Measurements from ENCODE around the gene ARFGEF2.

ARFGEF2 gene

DNA sequence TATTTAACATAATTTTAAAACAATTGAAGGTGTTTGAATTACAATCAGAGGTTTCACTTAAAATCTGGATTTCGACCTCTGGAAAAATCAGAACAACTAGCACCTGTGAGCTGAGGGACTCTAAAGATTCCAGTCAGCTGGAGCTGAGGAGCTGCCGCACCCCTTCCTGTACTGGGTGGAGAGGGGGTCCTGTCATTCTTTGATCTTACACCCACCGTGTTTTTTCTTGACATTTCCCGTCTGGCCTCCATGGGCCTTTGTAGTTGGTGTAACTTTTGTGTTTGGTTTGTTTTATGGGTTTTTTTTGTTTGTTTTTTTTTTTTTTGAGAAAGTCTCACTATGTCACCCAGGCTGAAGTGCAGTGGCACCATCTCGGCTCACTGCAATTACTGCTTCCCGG is 17.2 kb downstream of the ARFGEF2 start:
- H3K36me3 ChIP-seq = peaks cover 22% of the 10 kb centered on the region
- TF ChIP-seq, protein P1, sequence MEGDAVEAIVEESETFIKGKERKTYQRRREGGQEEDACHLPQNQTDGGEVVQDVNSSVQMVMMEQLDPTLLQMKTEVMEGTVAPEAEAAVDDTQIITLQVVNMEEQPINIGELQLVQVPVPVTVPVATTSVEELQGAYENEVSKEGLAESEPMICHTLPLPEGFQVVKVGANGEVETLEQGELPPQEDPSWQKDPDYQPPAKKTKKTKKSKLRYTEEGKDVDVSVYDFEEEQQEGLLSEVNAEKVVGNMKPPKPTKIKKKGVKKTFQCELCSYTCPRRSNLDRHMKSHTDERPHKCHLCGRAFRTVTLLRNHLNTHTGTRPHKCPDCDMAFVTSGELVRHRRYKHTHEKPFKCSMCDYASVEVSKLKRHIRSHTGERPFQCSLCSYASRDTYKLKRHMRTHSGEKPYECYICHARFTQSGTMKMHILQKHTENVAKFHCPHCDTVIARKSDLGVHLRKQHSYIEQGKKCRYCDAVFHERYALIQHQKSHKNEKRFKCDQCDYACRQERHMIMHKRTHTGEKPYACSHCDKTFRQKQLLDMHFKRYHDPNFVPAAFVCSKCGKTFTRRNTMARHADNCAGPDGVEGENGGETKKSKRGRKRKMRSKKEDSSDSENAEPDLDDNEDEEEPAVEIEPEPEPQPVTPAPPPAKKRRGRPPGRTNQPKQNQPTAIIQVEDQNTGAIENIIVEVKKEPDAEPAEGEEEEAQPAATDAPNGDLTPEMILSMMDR (IDR thresholded peaks at IDR 0.05; ENCODE audit: low read depth, low read length) = no peak
- no peaks in the 10 kb centered on the region for H3K27me3 ChIP-seq (ENCODE audit: insufficient read depth, low read depth, severe bottlenecking)
- H3K4me3 ChIP-seq (ENCODE audit: low read depth, low read length) = no peak overlapping the region
- H3K27ac ChIP-seq = no peak overlapping the region
- no peak for DNase-seq
- peaks cover 3% of the 10 kb centered on the region for H3K9me3 ChIP-seq (ENCODE audit: severe bottlenecking)

DNA sequence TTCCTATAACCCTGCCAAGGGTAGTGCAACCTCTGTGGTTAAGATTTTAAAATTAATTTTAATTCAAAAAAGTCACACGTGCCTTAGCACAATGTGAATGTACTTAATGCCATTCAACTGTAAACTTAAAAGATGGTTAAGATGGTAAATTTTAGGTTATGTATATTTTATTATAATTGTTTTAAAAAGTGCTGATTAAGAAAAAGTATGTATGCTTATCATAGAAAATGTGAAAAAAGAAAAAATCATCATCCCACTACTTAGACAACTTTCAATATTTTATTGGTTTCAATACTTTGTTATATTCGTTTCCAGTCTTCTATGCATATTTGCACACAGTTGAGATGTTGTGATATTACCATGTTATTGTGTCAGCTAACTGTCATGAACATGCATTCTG is 18.7 kb downstream of the ARFGEF2 start:
- Histone ChIP-seq H3K36me3 (peaks cover 32% of the 10 kb centered on the region), H3K27ac (no peak overlapping the region), H3K27me3 (ENCODE audit: insufficient read depth, low read depth, severe bottlenecking) (no peaks in the 10 kb centered on the region), H3K4me3 (ENCODE audit: low read depth, low read length) (no peak overlapping the region), H3K9me3 (ENCODE audit: severe bottlenecking) (peaks cover 3% of the 10 kb centered on the region)
- TF ChIP-seq, protein P1 (IDR thresholded peaks at IDR 0.05; ENCODE audit: low read depth, low read length) = no peak
- no peak for DNase-seq

DNA sequence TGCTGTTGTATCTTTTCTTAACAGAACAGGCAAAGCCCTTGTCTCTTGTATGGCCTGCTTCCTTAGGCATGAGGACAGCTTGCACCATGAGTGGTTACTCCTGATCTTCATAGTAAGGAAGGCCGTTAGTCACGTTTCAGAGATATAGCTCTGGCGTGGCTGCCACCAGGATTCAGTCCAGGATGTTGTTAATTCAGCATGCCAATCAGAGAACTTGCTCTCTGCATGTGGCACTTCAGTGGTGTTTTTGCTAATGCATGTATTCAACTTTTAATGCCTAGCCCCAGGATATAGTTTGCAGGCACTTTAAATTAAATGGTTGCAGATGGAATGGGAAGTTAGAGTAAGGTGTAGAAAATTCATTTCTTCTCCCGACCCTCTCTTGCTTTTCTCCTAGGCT is 20.0 kb downstream of the ARFGEF2 start:
- TF ChIP-seq, protein P1 (IDR thresholded peaks at IDR 0.05; ENCODE audit: low read depth, low read length) = no peak
- H3K4me3 ChIP-seq (ENCODE audit: low read depth, low read length) = no peak overlapping the region
- peaks cover 37% of the 10 kb centered on the region for H3K36me3 ChIP-seq
- DNase-seq = no peak
- no peak overlapping the region for H3K27ac ChIP-seq
- no peaks in the 10 kb centered on the region for H3K27me3 ChIP-seq (ENCODE audit: insufficient read depth, low read depth, severe bottlenecking)
- peaks cover 2% of the 10 kb centered on the region for H3K9me3 ChIP-seq (ENCODE audit: severe bottlenecking)

DNA sequence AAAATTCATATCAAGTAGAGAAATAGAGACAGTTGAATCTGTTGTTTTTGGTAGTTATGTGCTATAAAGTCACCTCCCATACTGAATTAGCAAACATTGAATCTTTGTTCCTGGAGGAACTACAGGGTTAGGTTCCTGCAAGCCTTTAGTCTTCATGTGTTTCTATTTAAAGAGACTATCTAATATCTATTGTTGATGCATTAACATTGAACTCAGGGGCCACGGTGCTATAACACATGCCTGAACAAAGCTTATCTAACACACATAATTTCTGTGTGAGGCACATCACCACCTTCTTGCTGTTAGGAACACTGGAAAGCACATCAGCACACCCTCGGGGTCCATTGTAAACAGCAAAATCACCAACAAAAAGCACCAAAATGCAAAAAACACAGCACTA is 21.2 kb downstream of the ARFGEF2 start:
- Histone ChIP-seq H3K4me3 (ENCODE audit: low read depth, low read length) (no peak overlapping the region), H3K9me3 (ENCODE audit: severe bottlenecking) (no peaks in the 10 kb centered on the region), H3K27me3 (ENCODE audit: insufficient read depth, low read depth, severe bottlenecking) (no peaks in the 10 kb centered on the region), H3K36me3 (peaks cover 44% of the 10 kb centered on the region), H3K27ac (no peak overlapping the region)
- TF ChIP-seq, protein P1 (IDR thresholded peaks at IDR 0.05; ENCODE audit: low read depth, low read length) = no peak
- DNase-seq = no peak

DNA sequence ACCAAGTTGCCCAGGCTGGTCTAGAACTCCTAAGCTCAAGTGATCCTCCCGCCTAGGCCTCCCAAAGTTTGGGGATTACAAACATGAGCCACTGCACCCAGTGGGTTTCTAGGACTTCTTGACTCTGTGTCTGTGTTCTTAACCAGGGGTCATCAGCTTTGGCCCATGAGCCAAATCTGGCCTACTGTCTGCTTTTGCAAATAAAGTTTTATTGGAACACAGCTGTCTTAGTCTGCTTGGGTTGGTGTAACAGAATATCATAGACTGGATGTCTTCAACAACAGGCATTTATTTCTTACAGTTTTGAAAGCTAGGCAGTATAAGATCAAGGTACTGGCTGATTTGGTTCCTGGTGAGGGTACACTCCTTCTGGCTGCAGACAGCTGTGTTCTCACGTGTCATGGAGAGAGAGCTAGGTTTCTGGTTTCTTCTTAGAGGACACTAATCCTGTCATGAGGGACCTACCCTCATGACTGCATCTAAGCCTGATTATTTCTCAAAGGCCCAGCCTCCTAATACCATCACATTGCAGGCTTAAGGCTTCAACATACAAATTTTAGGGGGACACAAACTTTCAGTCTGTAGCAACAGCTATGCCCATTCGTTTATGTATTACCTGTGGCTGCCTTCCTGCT is 23.3 kb downstream of the ARFGEF2 start:
- Histone ChIP-seq H3K27me3 (ENCODE audit: insufficient read depth, low read depth, severe bottlenecking) (no peaks in the 10 kb centered on the region), H3K36me3 (peaks cover 55% of the 10 kb centered on the region), H3K27ac (peak overlapping the region; percentile 19), H3K9me3 (ENCODE audit: severe bottlenecking) (no peaks in the 10 kb centered on the region), H3K4me3 (ENCODE audit: low read depth, low read length) (no peak overlapping the region)
- peak; percentile 30 for DNase-seq
- TF ChIP-seq, protein P1 (IDR thresholded peaks at IDR 0.05; ENCODE audit: low read depth, low read length) = no peak

Data from WERI-Rb-1 (cell line).